H1 (cell line): ENCODE data around the gene NTRK1. TPM values are rescaled to one million over a fixed set of nuclear protein-coding genes. Genes with fewer than 3 reads are reported as not detected.

Experiments
- ATF2 ChIP-seq: IDR thresholded peaks from 2 replicates; pipeline ENCODE4 v1.6.1; 2012; ENCODE audit warnings: low read length, inconsistent platforms
- KDM1A ChIP-seq: fragments of 200-600, 300-600 bp; sonication (generic); IDR thresholded peaks from 2 replicates; pipeline ENCODE4 v1.7.1; 2016; ENCODE audit warnings: mild to moderate bottlenecking, low read length, borderline replicate concordance
- SRF ChIP-seq: IDR thresholded peaks from 2 replicates; pipeline ENCODE4 v1.6.1; 2011; ENCODE audit warnings: mild to moderate bottlenecking, low read depth, low read length, moderate library complexity
- polyA plus RNA-seq, 7 experiments: library from polyadenylated mRNA; depleted of rRNA in 3 of 7; stranded (reverse) in 5 of 7; unstranded in 2 of 7; fragments of >200 nt in 5 of 7; fragments of 200-250 nt in 2 of 7; gene quantifications; 1 replicate in 5 of 7; 2 replicates in 1 of 7; 4 replicates in 1 of 7; pipeline versions ENCODE4 v1.2.1 to v1.2.3, GENCODE V29; 2011 to 2013; ENCODE audit warnings: missing spikeins in 2 of 7, mixed read lengths in 2 of 7
- total RNA-seq: library from RNA; stranded (reverse); fragmentation: NEBNext Ultra II Directional; extraction: Animal tissue kit (Norgen Biotek cat#: 25700); gene quantifications from 2 replicates; pipeline ENCODE4 v1.2.1, GENCODE V29; 2021

The NTRK1 gene
- total and polyA plus RNA-seq, 2 of the 8 experiments (the other 6 are each of a cell fraction or from before 2014, with no cell fraction given): 0.12 to 0.24 TPM

- TF ChIP-seq ATF2: no peak
- TF ChIP-seq SRF: no peak
- peak; percentile 67; the same call in 1 of the 2 replicates for TF ChIP-seq KDM1A
These were observed 49.7 kb downstream of the NTRK1 start (continued) for GRCh38 chr1:156910309-156910782.
